K562 (cell line): Measurements from ENCODE around the gene OLIG3. TPM values are rescaled to one million over a fixed set of nuclear protein-coding genes. Genes with fewer than 3 reads are reported as not detected.

Experiments used
- ATAC-seq: fragments of 200-7000 bp; cut with Tn5 transposase; 3 replicates; pipeline ENCODE4 v1.9.1; 2020; ENCODE audit warnings: moderate library complexity
- BruUV-seq: library from RNA; stranded (reverse); fragments of 400-500 nt; replicated peaks from 2 replicates; lab custom pipeline; 2021; lab: Mats Ljungman, UMichigan
- CTCF ChIA-PET: fragments of 300-600 bp; formaldehyde crosslinking; extraction: SDS; loops from one replicate; lab custom pipeline; 2021; ENCODE audit warnings: low intra/inter-chr PET ratio; lab: Yijun Ruan, JAX
- POLR2A ChIA-PET: fragments of 300-600, 350-650 bp; sonication (Branson Sonifier 250); formaldehyde crosslinking; extraction: SDS; loops from one replicate; lab custom pipeline; 2021; ENCODE audit warnings: antibody characterized with exemption, inconsistent platforms; lab: Yijun Ruan, JAX
- DNase-seq, 4 experiments: peaks; one replicate each; pipeline versions ENCODE4 v3.0.0 to v3.0.0-alpha.2; 2011 to 2018; ENCODE audit warnings: low spot score in 3 of 4, mixed read lengths in 3 of 4; ENCODE audit errors: extremely low read depth in 1 of 4
- FAIRE-seq: peaks from 2 replicates; lab custom pipeline; 2011; peaks lifted over from hg19 to GRCh38; lab: Jason Lieb, UNC
- H2AFZ ChIP-seq: 2 replicates; pipeline ENCODE4 v1.6.0; 2011; ENCODE audit warnings: low read depth, low read length, control low read depth, inconsistent platforms
- H3K27ac ChIP-seq: fragments of 200-600 bp; 3 replicates; pipeline ENCODE4 v1.8.0; 2011; ENCODE audit warnings: low read depth, mild to moderate bottlenecking, control low read depth, inconsistent platforms, low read length, moderate library complexity, mixed read lengths; ENCODE audit errors: extremely low read depth
- H3K27me3 ChIP-seq, 2 experiments: fragments of 300-600 bp in 1 of 2; 2 replicates in 1 of 2; 3 replicates in 1 of 2; pipeline versions ENCODE4 v1.6.0 to v1.8.0; 2011; ENCODE audit warnings: inconsistent platforms in 2 of 2, low read length in 2 of 2, mild to moderate bottlenecking in 1 of 2, mixed read lengths in 1 of 2, moderate library complexity in 1 of 2; ENCODE audit not compliant: control insufficient read depth in 2 of 2, insufficient read depth in 2 of 2
- H3K36me3 ChIP-seq: fragments of 300-600 bp; 3 replicates; pipeline ENCODE4 v1.8.0; 2011; ENCODE audit warnings: mild to moderate bottlenecking, low read length, inconsistent platforms; ENCODE audit not compliant: control insufficient read depth, insufficient read depth
- H3K4me1 ChIP-seq, 2 experiments: fragments of 200-600 bp in 1 of 2; replicated peaks in 1 of 2; 2 replicates in 1 of 2; 3 replicates in 1 of 2; pipeline versions ENCODE4 v1.5.1 to v1.8.0; 2011; ENCODE audit warnings: inconsistent platforms in 2 of 2, low read length in 2 of 2, mild to moderate bottlenecking in 1 of 2, mixed read lengths in 1 of 2, moderate library complexity in 1 of 2; ENCODE audit not compliant: control insufficient read depth in 2 of 2, insufficient read depth in 2 of 2
- H3K4me2 ChIP-seq: 2 replicates; pipeline ENCODE4 v1.6.1; 2011; ENCODE audit warnings: low read length, control low read depth, inconsistent platforms, mixed read lengths; ENCODE audit not compliant: insufficient read depth
- H3K4me3 ChIP-seq: fragments of 200-600 bp; sonication (generic), shearing (Covaris generic); 2 replicates; pipeline ENCODE4 v1.5.1; 2016; ENCODE audit warnings: control low read depth, inconsistent platforms
- H3K79me2 ChIP-seq: fragments of 200-600 bp; 3 replicates; pipeline ENCODE4 v1.8.0; 2011; ENCODE audit warnings: low read length, inconsistent platforms; ENCODE audit not compliant: control insufficient read depth, insufficient read depth
- H3K9ac ChIP-seq, 2 experiments: 2 replicates each; pipeline versions ENCODE4 v1.6.0 to v1.6.1; 2011; ENCODE audit warnings: low read depth in 2 of 2, low read length in 2 of 2, control low read depth in 1 of 2, inconsistent platforms in 1 of 2, mild to moderate bottlenecking in 1 of 2, mixed read lengths in 1 of 2; ENCODE audit not compliant: insufficient read depth in 1 of 2
- H3K9me1 ChIP-seq: one replicate; pipeline ENCODE4 v1.6.0; 2011; ENCODE audit warnings: inconsistent platforms, mild to moderate bottlenecking, low read length, moderate library complexity; ENCODE audit not compliant: control insufficient read depth, insufficient read depth
- H3K9me3 ChIP-seq: replicated peaks from 2 replicates; pipeline ENCODE4 v1.5.1; 2011; ENCODE audit warnings: low read depth, low read length, inconsistent platforms; ENCODE audit not compliant: control insufficient read depth, insufficient read depth
- H4K20me1 ChIP-seq: replicated peaks from 2 replicates; pipeline ENCODE4 v1.6.1; 2011; ENCODE audit warnings: low read length, inconsistent platforms, mixed read lengths; ENCODE audit not compliant: control insufficient read depth, insufficient read depth
- COPS2 ChIP-seq: fragments of 450-650 bp; conservative IDR thresholded peaks from 2 replicates; pipeline ENCODE4 v1.6.1; 2016; ENCODE audit warnings: mild to moderate bottlenecking, moderate library complexity
- HDAC8 ChIP-seq: fragments of 450-650 bp; IDR thresholded peaks from 2 replicates; pipeline ENCODE4 v1.6.1; 2016; ENCODE audit warnings: mild to moderate bottlenecking, missing genetic modification characterization, moderate library complexity, missing compliant biosample characterization
- HMBOX1 ChIP-seq: sonication (generic); IDR thresholded peaks from 2 replicates; pipeline ENCODE4 v1.6.1; 2016
- JUND ChIP-seq, 2 experiments: IDR thresholded peaks; 2 replicates in 1 of 2; 3 replicates in 1 of 2; pipeline ENCODE4 v1.6.1; 2011; ENCODE audit warnings: borderline replicate concordance in 2 of 2, low read depth in 2 of 2, low read length in 2 of 2, improper control_type of control experiment in 1 of 2, missing biosample characterization in 1 of 2, missing genetic modification characterization in 1 of 2, missing genetic modification reagents in 1 of 2
- KDM5B ChIP-seq: fragments of 200-600 bp; sonication (generic); IDR thresholded peaks from 2 replicates; pipeline ENCODE4 v1.6.1; 2012; ENCODE audit warnings: low read depth, mild to moderate bottlenecking, moderate library complexity, low read length, control low read depth, inconsistent platforms; ENCODE audit not compliant: insufficient replicate concordance
- LARP7 ChIP-seq: fragments of 450-650 bp; IDR thresholded peaks from 2 replicates; pipeline ENCODE4 v1.6.1; 2016
- NR0B1 ChIP-seq: fragments of 450-650 bp; IDR thresholded peaks from one replicate; pipeline ENCODE4 v1.6.1; 2018; ENCODE audit warnings: mild to moderate bottlenecking, moderate library complexity; ENCODE audit not compliant: partially characterized antibody
- PHB2 ChIP-seq: fragments of 450-650 bp; IDR thresholded peaks from 2 replicates; pipeline ENCODE4 v1.6.1; 2017; ENCODE audit warnings: low read depth
- RHOXF2B ChIP-seq: fragments of 250-450 bp; sonication (Bioruptor Pico); conservative IDR thresholded peaks from 2 replicates; pipeline ENCODE4 v1.5.1; 2021
- THAP7 ChIP-seq: fragments of 250-450 bp; sonication (Bioruptor Pico); IDR thresholded peaks from 2 replicates; pipeline ENCODE4 v1.5.0; 2021
- TSC22D4 ChIP-seq: fragments of 450-650 bp; IDR thresholded peaks from 2 replicates; pipeline ENCODE4 v1.6.1; 2016; ENCODE audit warnings: missing genetic modification characterization, missing biosample characterization, control low read depth
- ZC3H11A ChIP-seq: IDR thresholded peaks from 2 replicates; pipeline ENCODE4 v1.6.1; 2012; ENCODE audit warnings: low read depth, low read length, improper control_type of control experiment
- ZMIZ1 ChIP-seq, 2 experiments: fragments of 150-350 bp in 1 of 2; IDR thresholded peaks; 2 replicates each; pipeline ENCODE4 v1.6.1; 2012 to 2016; ENCODE audit warnings: low read depth in 2 of 2, low read length in 2 of 2, mild to moderate bottlenecking in 1 of 2, moderate library complexity in 1 of 2
- ZNF277 ChIP-seq: fragments of 250-450 bp; sonication (Bioruptor Pico); IDR thresholded peaks from 2 replicates; pipeline ENCODE4 v1.8.0; 2022; ENCODE audit warnings: inconsistent platforms, mild to moderate bottlenecking, moderate library complexity, borderline replicate concordance
- ZNF780A ChIP-seq: fragments of 250-450 bp; sonication (Bioruptor Pico); IDR thresholded peaks from 2 replicates; pipeline ENCODE4 v1.5.0; 2021; ENCODE audit warnings: mild to moderate bottlenecking
- WGBS: fragments of 100-300 bp; shearing (Covaris generic); methylation state at CpG from one replicate; pipeline ENCODE4 v1.1.6; 2016; ENCODE audit warnings: low coverage, mixed read lengths; ENCODE audit not compliant: insufficient coverage; ENCODE audit errors: missing lambda C conversion rate; 5-methylcytosine and 5-hydroxymethylcytosine counted together
- in situ Hi-C: fragments of 300-500 bp; cut with MboI; formaldehyde crosslinking; loops from 4 replicates; pipeline ENCODE4 v1.15.0; 2018; ENCODE audit warnings: inconsistent platforms, mixed read lengths
- intact Hi-C: fragments of 100-400 bp; cut with micrococcal nuclease; formaldehyde crosslinking; loops from 2 replicates; pipeline ENCODE4 v1.14.2; 2022
- polyA plus RNA-seq, 8 experiments: library from polyadenylated mRNA; depleted of rRNA in 4 of 8; stranded (reverse) in 5 of 8; unstranded in 3 of 8; fragments of >200 nt; fragmentation: Nextera tagmentation in 2 of 8; fragmentation: Illumina TruSeq in 1 of 8; extraction: Ambion mirVana in 2 of 8; extraction: Trizol in 1 of 8; gene quantifications; 2 replicates each; pipeline versions ENCODE4 v1.2.1 to v1.2.3, GENCODE V29; 2011 to 2014; ENCODE audit warnings: inconsistent platforms in 1 of 8, missing spikeins in 1 of 8
- total RNA-seq, 7 experiments: library from RNA; depleted of rRNA in 6 of 7; stranded (reverse); fragments of >200 nt in 6 of 7; fragmentation: Illumina TruSeq in 2 of 7; extraction: Trizol in 2 of 7; gene quantifications; 2 replicates each; pipeline versions ENCODE4 v1.2.1 to v1.2.3, GENCODE V29; 2011 to 2021; ENCODE audit warnings: low replicate concordance in 1 of 7

OLIG3 gene
- total and polyA plus RNA-seq, 9 of the 15 experiments (the other 6 are each of a cell fraction or from before 2014, with no cell fraction given) = not detected

- POLR2A ChIA-PET = no interaction called here
- BruUV-seq = no TSS peak
- no peak; the same call in 2 of the 3 replicates for ATAC-seq
- TF ChIP-seq RHOXF2B (CRISPR knock-in tag) (no peak), JUND (IDR thresholded peaks at IDR 0.05; ENCODE audit: borderline replicate concordance, low read depth, low read length) (no peak), JUND (tag; IDR thresholded peaks at IDR 0.05; ENCODE audit: borderline replicate concordance, low read depth, low read length) (no peak), ZC3H11A (no peak), KDM5B (no peak), ZMIZ1 (IDR thresholded peaks at IDR 0.05; ENCODE audit: low read depth in 2 of 2, low read length in 2 of 2) (no peak), HDAC8 (tag) (no peak), TSC22D4 (tag) (no peak), LARP7 (no peak), ZNF780A (CRISPR knock-in tag) (no peak), THAP7 (no peak), HMBOX1 (no peak), PHB2 (no peak), NR0B1 (no peak), COPS2 (no peak), ZNF277 (CRISPR knock-in tag) (no peak)
Measured at GRCh38 chr6:137496368-137496767, 2.2 kb upstream of the OLIG3 start.

More at GRCh38 chr6:137496368-137496767, 2.2 kb upstream of the OLIG3 start:
- H3K9me3 ChIP-seq = no peaks in the 10 kb centered on the region
- H3K4me1 ChIP-seq = peaks cover 0 to 10% of the 10 kb centered on the region in 2 experiments; a peak in 1 of 5 replicates
- no peak overlapping the region for H3K9ac ChIP-seq
- FAIRE-seq (no peak), DNase-seq (no peak)
- H3K27ac ChIP-seq = no peak overlapping the region
- no peaks in the 10 kb centered on the region for H3K9me1 ChIP-seq
- H3K27me3 ChIP-seq = peaks cover 60 to 66% of the 10 kb centered on the region in 2 experiments
- CTCF ChIA-PET = no interaction called here
- no peak overlapping the region for H3K4me2 ChIP-seq
- H3K36me3 ChIP-seq = no peaks in the 10 kb centered on the region
- no peak overlapping the region for H2AFZ ChIP-seq
- WGBS = 1% methylated on average over 17 of the region's 17 CpGs
- peaks cover 4% of the 10 kb centered on the region for H4K20me1 ChIP-seq
- H3K79me2 ChIP-seq = no peaks in the 10 kb centered on the region
- intact Hi-C loops = loop anchor here (10.0 kb wide), 1 partner anchor 508 kb away; no protein-coding TSS in a partner anchor
- H3K4me3 ChIP-seq = no peak overlapping the region
- in situ Hi-C loops = no loop called here
